GM12891 (cell line): Measurements from ENCODE around the gene LIMS1.

ENCODE experiments used
- PAX5 ChIP-seq: IDR thresholded peaks from 2 replicates; pipeline ENCODE4 v1.6.1; 2011; ENCODE audit warnings: low read length, moderate library complexity, mild to moderate bottlenecking; ENCODE audit not compliant: insufficient read depth, severe bottlenecking
- POLR2A ChIP-seq: IDR thresholded peaks from 2 replicates; pipeline ENCODE4 v1.6.1; 2011; ENCODE audit warnings: low read depth, low read length, control low read depth
- POLR2AphosphoS5 ChIP-seq: IDR thresholded peaks from 2 replicates; pipeline ENCODE4 v1.6.1; 2011; ENCODE audit warnings: low read depth, low read length, control low read depth
- POU2F2 ChIP-seq: IDR thresholded peaks from 2 replicates; pipeline ENCODE4 v1.6.1; 2011; ENCODE audit warnings: low read depth, mild to moderate bottlenecking, control low read depth, low read length, moderate library complexity
- SPI1 ChIP-seq: IDR thresholded peaks from 2 replicates; pipeline ENCODE4 v1.6.1; 2011; ENCODE audit warnings: low read depth, low read length, control low read depth
- TAF1 ChIP-seq: IDR thresholded peaks from 2 replicates; pipeline ENCODE4 v1.6.1; 2011; ENCODE audit warnings: low read depth, low read length, control low read depth

- TF ChIP-seq TAF1 (no peak), POLR2A (no peak), POLR2AphosphoS5 (no peak), POU2F2 (no peak), SPI1 (no peak), PAX5 (no peak)
These were observed 41.1 kb downstream of the LIMS1 start for GRCh38 chr2:108575132-108575966.
